D721Med (cell line): ENCODE results near the gene TTC6.

Experiments used
- DNase-seq: peaks from one replicate; pipeline ENCODE4 v3.0.0; 2011; ENCODE audit warnings: low spot score; ENCODE audit not compliant: insufficient read length
- FAIRE-seq: peaks from 2 replicates; lab custom pipeline; 2011; peaks lifted over from hg19 to GRCh38; lab: Jason Lieb, UNC
- CTCF ChIP-seq: IDR thresholded peaks from 2 replicates; pipeline ENCODE4 v1.5.1; 2012; ENCODE audit warnings: mild to moderate bottlenecking, control low read depth; ENCODE audit not compliant: insufficient read depth; ENCODE audit errors: missing control alignments

TTC6 gene

GRCh38 chr14:37589715-37590427 lies 5.6 kb upstream of the TTC6 start:
- no peak for FAIRE-seq
- DNase-seq: no peak

GRCh38 chr14:37590428-37591139 lies 4.8 kb upstream of the TTC6 start:
- DNase-seq: no peak
- FAIRE-seq: no peak
- TF ChIP-seq CTCF: no peak

More at GRCh38 chr14:37589715-37590427, 5.6 kb upstream of the TTC6 start:
- TF ChIP-seq CTCF: no peak

- TF ChIP-seq CTCF: no peak
- FAIRE-seq (no peak), DNase-seq (no peak)
Observed at GRCh38 chr14:37591311-37591940, 4.0 kb upstream of the TTC6 start.

- FAIRE-seq (no peak), DNase-seq (no peak)
- TF ChIP-seq CTCF: no peak
Observed at GRCh38 chr14:37591941-37592481, 3.4 kb upstream of the TTC6 start.

GRCh38 chr14:37592482-37593408 lies 2.7 kb upstream of the TTC6 start:
- no peak for DNase-seq
- no peak for TF ChIP-seq CTCF
- no peak for FAIRE-seq

GRCh38 chr14:37593511-37594237 lies 1.8 kb upstream of the TTC6 start:
- FAIRE-seq: no peak
- no peak for DNase-seq
- TF ChIP-seq CTCF: no peak
